Suppressor macrophage (primary cell): Measurements from ENCODE around the gene PIK3R4.
A peak's percentile ranks its signal among the peaks of the same experiment; 100 is the strongest.

Experiments used
- DNase-seq, 4 experiments: peaks; one replicate each; pipeline ENCODE4 v3.0.0-alpha.2; 2020 to 2022

Gene PIK3R4

GRCh38 chr3:130741946-130742610 lies 4.6 kb downstream of the PIK3R4 start:
- DNase-seq = no peak

GRCh38 chr3:130739848-130740247 lies 6.8 kb downstream of the PIK3R4 start:
- DNase-seq = no peak

GRCh38 chr3:130738241-130738640 lies 8.4 kb downstream of the PIK3R4 start:
- no peak for DNase-seq

- no peak for DNase-seq
Observed at GRCh38 chr3:130737622-130738021, 9.0 kb downstream of the PIK3R4 start.

GRCh38 chr3:130733236-130733875 lies 13.3 kb downstream of the PIK3R4 start:
- no peak for DNase-seq

- no peak for DNase-seq
Observed at GRCh38 chr3:130732501-130732900, 14.1 kb downstream of the PIK3R4 start.

- DNase-seq = no peak
Observed at GRCh38 chr3:130731817-130732216, 14.8 kb downstream of the PIK3R4 start.

- no peak for DNase-seq
Observed at GRCh38 chr3:130729154-130729553, 17.5 kb downstream of the PIK3R4 start.

GRCh38 chr3:130728037-130728436 lies 18.6 kb downstream of the PIK3R4 start:
- DNase-seq = no peak

GRCh38 chr3:130725746-130726145 lies 20.9 kb downstream of the PIK3R4 start:
- no peak for DNase-seq

- DNase-seq = no peak
Observed at GRCh38 chr3:130715616-130716015, 31.0 kb downstream of the PIK3R4 start.

GRCh38 chr3:130712718-130713423 lies 33.8 kb downstream of the PIK3R4 start:
- DNase-seq = no peak

- DNase-seq = no peak
Observed at GRCh38 chr3:130711565-130712324, 34.9 kb downstream of the PIK3R4 start.

GRCh38 chr3:130709671-130710070 lies 37.0 kb downstream of the PIK3R4 start:
- DNase-seq = no peak

- DNase-seq = peak; percentile 37 to 80 (median 65)
Observed at GRCh38 chr3:130707902-130708601, 38.6 kb downstream of the PIK3R4 start.

- DNase-seq = no peak
Observed at GRCh38 chr3:130705501-130705900, 41.1 kb downstream of the PIK3R4 start.

- no peak for DNase-seq
Observed at GRCh38 chr3:130702985-130703384, 43.6 kb downstream of the PIK3R4 start.

- no peak for DNase-seq
Observed at GRCh38 chr3:130700541-130700940, 46.1 kb downstream of the PIK3R4 start.

GRCh38 chr3:130699765-130700164 lies 46.9 kb downstream of the PIK3R4 start:
- peak; percentile 31 to 65 (median 48) for DNase-seq

- DNase-seq = no peak
Observed at GRCh38 chr3:130693314-130693713, 53.3 kb downstream of the PIK3R4 start.

GRCh38 chr3:130692455-130692854 lies 54.2 kb downstream of the PIK3R4 start:
- DNase-seq = no peak

GRCh38 chr3:130688697-130689470 lies 57.7 kb downstream of the PIK3R4 start:
- DNase-seq = no peak
